GM18907 (cell line): ENCODE results near the gene TRAF1.
A peak's percentile ranks its signal among the peaks of the same experiment; 100 is the strongest.

Source experiments
- ATAC-seq: cut with Tn5 transposase; IDR thresholded peaks from one replicate; pipeline ENCODE4 v1.9.1; 2021; ENCODE audit warnings: mild to moderate bottlenecking, moderate library complexity; ENCODE audit not compliant: unreplicated experiment

TRAF1 gene

DNA sequence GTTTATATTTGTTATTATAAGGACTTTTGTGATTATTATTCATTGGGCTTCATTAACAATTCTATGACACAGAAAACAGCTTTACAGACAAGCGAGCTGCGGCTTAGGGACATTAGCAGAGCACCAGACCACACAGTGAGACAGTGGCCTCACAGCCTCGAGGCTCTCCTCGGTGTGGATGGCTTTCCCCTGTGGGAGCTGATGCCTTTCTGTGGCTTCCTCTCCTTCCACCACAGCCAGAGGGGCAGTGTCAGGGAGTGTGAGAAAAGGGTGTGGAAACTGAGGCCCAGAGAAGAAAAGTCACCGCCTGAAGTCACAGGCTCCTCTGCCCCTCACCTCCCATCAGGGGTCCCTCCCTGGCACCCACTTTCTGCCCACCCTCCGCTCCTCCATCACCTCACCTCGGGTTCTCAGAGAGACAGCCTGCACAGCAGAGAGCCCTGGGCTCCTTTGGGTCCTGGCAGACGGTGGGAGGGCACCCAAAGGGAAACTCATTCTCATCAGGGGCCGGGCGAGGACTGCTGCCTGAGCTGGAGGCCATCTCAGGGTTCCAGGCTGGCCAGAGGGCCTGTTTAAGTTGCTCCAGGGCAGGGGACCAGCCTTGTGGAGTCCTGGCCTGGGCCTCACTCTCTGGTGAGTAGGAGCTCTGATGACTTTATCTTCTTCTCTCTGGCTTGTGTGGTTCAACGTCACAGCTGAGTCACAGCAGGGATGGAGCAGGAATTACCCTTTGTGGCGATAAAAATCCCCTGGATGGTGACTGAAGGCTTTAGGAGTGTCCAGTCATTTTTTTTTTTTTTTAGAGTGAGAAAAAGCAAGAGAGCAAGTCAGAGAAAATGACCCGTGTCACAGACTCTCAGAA lies 830 bp downstream of the TRAF1 start:
- peak; percentile 53 for ATAC-seq

GRCh38 chr9:120924698-120925534 lies 1.7 kb downstream of the TRAF1 start:
- no peak for ATAC-seq

- ATAC-seq: no peak
Observed at GRCh38 chr9:120923620-120924328, 2.8 kb downstream of the TRAF1 start.

- ATAC-seq: no peak
Observed at GRCh38 chr9:120922404-120923195, 4.0 kb downstream of the TRAF1 start.

- ATAC-seq: no peak
Observed at GRCh38 chr9:120921661-120922181, 4.9 kb downstream of the TRAF1 start.

DNA sequence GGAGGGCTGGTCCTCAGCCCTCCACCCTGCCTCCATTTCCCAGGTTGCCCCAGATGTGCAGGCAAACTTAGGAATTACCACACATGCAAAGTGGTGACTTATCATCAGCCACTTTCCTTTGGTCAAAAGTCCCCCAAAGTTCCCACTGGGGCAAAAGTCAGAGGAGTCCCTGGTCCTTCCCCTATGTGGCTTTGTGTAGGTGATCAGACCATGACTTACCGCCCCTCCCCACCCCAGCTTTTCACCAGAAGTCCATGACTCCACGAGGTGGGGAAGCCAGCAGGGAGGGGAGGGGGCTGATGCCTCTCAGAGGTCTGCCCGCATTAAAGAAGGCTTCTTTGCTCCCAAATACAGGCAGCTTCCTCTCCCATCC lies 5.8 kb downstream of the TRAF1 start:
- peak; percentile 45 for ATAC-seq

DNA sequence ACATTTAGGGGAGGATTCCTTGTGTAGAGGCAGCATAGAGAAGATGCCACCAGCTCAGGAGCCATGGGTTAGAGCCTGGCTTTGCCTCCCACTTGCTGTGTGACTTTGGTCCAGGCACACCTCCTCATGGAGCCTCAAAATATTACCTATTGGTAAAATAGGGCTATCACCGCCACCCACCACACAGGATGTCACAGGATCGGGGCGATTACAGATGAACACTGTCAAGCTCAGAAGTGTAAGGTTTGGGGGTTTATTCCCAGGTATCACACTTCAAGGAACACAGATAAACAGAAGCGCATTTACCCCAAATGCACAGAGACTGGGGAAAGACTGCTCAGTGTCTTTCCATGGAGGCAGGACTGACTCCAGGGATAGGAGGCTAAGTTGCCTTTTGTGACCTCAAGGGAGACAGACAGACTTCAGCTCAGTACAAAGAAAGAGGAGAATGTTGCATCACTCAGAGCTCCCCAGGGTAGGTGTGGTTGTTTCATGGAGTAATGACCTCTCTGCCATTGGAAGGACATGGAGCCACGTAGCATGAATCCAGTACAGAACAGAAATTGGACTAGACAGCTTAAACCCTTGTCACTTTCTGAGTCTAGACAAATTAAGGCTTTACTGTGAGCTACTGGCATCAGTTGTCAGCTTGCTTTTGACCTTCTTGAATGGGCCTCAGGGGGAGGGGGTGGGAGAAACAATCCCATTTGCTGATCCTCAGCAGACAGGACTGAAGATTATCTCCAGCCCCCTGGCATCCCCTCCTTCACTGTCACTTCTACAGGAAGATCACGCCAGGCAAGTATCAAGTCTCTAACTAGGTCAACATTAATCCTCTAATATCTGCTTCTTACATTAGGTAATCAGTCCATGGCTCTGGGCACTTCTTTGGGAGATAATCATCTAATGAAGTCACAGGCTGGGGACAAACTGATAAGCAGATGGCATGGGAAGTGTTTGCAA lies 6.5 kb downstream of the TRAF1 start:
- ATAC-seq: no peak

- ATAC-seq: no peak
Observed at GRCh38 chr9:120918931-120919842, 7.4 kb downstream of the TRAF1 start.

GRCh38 chr9:120917929-120918762 lies 8.4 kb downstream of the TRAF1 start:
- ATAC-seq: no peak

DNA sequence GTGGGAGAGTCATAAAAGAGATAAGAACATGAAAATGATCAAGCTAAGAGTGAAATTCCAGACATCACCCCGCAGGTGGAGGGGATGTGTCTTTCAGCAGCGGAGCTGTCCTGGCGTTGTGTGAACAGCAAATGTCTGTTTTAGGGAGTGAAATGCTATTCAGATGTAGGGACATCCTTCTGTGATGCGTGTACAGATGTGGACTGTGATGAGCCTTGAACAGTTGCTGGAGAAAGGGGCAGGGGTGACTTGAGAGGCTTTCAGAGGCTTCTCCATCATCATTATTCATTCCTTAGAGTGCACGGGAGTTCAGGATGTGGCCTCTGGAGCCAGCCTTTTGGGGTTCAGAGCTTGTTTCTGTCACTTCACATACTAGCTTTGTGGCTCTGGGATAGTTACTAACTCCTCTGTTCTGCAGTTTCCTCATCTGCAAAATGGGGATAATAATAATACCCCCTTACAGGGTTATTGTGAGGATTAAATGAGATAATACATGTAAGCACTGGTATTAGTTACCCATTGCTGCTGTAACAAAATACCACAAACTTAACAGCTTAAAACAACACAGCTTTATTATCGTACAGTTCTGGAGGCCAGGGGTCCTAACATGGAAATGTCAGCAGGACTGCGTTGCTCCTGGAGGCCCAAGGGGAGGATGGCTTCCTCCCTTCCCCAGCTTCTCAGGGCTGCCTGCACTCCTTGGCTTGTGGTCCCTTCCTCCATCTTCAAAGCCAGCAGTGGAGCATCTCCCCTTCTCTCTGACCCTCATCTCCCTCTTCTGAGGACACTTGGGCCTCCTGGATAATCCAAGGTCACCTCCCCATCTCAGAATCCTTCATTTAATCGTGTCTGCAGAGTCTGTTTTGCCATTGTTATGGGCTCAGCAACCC lies 9.4 kb downstream of the TRAF1 start:
- no peak for ATAC-seq

- ATAC-seq: no peak
Observed at GRCh38 chr9:120916588-120916987, 10.0 kb downstream of the TRAF1 start.

GRCh38 chr9:120915854-120916470 lies 10.6 kb downstream of the TRAF1 start:
- ATAC-seq: no peak

- ATAC-seq: no peak
Observed at GRCh38 chr9:120914953-120915352, 11.6 kb downstream of the TRAF1 start.

DNA sequence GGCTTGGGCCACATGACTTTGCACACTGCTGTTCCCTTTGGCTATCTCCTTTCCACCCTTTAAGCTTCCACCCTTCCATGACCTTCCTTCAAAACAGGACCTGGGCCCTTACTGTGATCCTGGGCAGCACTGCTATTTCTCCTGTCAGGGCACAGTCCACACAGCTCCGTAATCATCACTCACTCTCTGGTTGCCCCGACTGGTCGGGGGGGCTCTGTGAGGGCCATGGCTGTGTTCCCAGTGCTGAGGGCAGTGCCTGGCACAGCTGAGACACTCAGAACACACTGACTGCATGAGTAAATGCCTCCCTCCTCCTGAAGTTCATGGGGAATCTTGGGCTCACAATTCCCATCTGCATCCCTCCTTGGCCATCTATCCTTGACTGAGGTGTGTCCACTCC lies 12.2 kb downstream of the TRAF1 start:
- no peak for ATAC-seq

- ATAC-seq: no peak
Observed at GRCh38 chr9:120913647-120914264, 12.8 kb downstream of the TRAF1 start.
